HG02798 (cell line): Measurements from ENCODE around the gene CORO1A.
"Not testable (repeated sequence)": the region's sequence is repeated elsewhere in the genome, so short reads cannot be mapped to it uniquely, and the experiment has no call there.

Source experiments
- ATAC-seq: cut with Tn5 transposase; IDR thresholded peaks from one replicate; pipeline ENCODE4 v1.9.1; 2021; ENCODE audit warnings: mild to moderate bottlenecking; ENCODE audit not compliant: unreplicated experiment, poor library complexity

Gene CORO1A

DNA sequence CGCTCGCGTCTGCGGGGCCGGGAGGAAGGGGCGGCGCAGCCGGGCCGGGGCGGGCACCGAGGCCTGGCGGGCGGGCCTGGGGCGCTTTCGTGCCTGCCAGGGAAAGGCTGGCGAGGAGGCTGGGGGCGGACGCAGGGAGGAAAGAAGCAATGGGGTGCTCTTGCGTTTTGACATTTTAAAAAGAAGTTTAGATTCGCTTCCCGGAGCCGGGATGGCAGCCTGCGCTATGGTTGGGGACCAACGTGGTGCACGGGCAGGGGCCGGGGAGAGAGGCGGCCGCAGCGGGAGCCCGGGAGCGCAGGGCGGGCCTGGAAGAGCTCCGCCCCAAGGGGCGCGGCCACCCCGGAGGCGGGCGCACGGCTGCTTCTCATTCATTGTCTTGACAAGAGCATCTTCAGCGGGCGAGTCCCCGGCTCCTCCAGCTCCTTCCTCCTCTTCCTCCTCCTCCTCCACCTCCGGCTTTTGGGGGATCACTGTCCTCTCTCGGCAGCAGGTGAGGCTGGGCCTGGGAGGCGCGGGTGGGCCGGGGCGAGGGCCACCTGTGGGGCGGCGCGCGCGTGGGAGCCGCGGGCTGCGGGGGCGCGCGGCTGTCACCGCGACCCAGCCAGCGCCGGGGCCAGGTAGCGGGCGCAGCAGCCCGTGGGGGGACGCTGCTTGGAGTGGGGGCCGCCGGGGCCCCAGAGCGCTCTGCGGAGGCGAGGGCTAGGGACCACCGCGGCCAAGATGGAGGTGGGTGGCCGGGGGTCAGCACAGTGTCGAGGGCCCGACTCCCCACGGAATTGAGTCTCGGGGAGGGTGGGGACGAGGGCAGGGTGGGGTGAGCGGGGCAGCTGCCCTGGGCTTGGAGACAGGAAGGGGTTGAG is at the start of gene CORO1A:
CORO1A (plus strand) TSS at position 370 of the 863 bp plus-strand sequence. CDS start 1,608 bp downstream, outside the sequence.
- peak; percentile 67 for ATAC-seq

DNA sequence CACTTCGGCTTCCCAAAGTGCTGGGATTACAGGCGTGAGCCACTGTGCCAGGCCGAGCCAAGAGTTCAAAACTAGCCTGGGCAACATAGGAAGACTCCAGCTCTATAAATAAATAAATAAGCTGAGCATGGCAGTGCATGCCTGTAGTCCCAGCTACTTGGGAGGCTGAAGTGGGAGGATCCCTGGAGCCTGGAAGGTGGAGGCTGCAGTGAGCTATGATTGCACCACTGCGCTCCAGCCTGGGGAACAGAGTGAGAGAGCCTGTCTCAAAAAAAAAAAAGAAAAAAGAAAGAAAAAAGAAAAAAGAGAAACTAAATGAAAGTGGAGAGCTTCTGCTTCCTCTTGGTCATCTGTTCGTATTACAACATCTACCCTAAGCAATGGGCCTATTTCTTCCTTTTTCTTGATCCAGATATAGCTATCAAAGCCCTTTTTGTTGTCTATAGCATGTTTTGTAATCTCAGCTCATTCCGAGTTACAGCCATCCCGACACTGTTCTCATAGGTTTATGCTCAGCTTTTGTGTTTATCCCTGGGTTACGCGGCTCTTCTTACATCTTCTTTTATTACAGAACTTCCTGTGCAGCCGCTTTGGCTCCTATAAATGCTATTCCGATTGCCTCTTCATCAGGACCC is 46.3 kb upstream of the CORO1A start:
- no peak for ATAC-seq

DNA sequence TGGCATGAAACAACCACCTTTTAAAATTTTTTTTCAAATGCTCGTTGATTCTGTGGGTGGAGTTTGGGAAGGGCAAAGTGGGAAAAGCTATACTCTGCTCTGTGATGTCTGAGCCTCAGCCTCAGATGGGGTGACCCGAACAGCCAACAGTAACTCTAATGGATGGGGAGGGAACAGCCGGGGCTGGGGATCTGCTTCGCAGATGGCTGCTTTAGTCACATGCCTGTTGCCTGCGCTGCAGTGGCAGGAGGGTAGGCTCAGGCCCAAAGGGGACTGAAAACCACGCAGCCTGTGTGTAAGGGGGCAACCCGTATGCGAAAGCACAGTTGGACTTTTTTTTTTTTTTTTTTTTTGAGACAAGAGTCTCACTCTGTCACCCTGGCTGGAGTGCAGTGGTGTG is 45.5 kb upstream of the CORO1A start:
- no peak for ATAC-seq

DNA sequence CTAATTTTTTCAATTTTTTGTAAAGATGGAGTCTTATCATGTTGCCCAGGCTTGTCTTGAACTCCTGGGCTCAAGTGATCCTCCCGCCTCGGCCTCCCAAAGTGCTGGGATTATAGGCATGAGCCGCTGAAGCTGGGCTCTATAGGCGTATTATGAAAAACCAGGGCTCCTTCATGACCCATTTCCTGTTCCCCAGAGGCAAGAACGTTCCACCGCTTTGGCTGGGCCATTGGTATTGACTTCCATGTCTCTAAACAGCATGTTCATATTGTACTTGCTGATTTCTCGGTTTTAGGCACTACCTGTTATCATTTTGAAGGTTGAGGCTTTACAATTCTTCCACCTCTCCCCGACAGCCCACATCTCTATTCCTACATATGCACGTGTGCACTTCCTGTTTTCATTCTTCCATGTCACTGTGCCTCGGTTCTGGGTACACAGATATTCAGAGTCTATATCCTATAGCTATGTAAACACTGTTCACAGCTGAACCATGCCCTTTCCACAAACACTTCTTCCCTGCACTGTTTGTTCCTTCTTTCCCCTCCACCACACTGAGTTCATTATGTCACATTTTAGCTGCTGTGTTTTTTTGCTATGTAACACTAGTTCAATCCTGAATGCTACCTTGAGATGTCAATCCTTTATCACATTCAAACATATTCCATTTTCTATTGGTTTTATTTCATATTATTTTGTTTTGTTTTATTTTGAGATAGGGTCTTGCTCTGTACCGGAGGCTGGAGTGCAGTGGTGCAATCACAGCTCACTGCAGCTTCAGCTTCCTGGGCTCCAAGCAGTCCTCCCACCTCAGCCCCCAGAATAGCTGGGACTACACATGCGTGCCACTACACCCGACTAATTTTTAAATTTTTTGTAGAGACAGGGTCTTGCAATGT is 43.6 kb upstream of the CORO1A start:
- ATAC-seq = no peak

DNA sequence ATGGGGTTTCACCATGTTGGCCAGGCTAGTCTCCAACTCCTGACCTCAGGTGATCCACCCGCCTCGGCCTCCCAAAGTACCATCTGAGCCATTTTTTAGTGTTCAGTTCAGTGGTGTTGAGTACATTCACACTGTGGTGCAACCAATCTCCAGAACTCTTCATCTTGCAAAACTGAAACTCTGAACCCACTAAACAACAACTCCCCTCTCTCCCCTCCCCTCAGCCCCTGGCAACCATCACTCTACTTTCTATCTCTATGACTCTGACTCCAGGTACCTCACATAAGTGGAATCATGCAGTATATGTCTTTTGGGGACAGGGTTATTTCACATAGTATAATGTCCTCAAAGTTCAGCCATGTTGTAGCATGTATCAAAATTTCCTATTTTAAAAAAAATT is 41.7 kb upstream of the CORO1A start:
- ATAC-seq = no peak

DNA sequence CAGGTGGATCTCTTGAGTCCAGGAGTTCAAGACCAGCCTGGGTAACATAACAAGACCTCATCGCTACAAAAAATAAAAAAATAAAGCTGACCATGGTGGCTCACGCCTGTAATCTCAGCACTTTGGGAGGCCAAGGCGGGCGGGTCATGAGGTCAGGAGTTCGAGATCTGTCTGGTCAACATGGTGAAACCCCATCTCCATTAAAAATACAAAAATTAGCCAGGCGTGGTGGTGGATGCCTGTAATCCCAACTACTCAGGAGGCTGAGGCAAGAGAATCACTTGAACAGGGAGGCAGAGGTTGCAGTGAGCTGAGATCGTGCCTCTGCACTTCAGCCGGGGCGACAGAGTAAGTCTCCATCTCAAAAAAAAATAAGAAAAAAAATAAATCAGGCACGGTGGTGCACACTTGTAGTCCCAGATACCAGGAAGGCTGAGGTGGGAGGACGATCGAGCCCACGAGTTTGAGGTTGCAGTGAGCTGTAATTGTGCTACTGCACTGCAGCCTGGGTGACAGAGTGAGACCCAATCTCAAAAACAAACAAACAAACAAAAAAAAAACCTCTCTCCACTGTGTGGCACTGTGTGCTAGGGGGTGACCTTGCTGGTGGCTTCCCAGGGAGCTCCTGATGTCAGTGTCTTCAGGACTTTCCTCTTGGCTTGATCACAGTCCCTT is 40.6 kb upstream of the CORO1A start:
- ATAC-seq = no peak

DNA sequence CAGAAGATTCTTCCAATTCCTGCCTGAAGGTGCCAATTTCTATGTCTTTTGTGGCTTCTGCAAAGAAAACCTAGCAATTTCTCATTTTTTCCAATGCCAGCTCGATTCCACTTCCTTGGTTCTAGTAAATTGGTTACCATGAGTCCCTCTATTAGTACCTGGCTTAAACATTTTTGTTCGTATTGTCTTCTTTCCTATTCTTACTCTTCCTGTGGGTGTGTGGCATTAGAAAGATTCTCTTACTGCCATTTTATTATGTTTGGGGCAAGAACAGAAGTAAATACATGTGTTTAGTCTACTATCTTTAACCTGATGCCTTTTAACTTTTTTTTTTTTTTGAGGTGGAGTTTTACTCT is 40.1 kb upstream of the CORO1A start:
- ATAC-seq = no peak

DNA sequence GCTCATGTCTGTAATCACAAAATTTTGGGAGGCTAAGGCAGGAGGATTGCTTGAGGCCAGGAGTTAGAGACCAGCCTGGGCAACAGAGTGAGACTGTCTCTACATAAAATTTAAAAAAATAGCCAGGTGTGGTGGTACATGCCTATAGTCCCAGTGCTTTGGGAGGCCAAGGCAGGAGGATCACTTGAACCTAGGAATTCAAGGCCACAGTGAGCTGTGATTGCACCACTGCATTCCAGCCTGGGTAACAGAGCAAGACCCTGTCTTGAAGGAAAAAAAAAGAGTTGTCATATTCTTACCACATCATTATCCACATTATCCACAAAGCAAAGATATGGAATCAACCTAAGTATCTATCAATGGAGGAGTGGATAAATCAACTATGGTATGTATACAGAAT is 39.4 kb upstream of the CORO1A start:
- ATAC-seq = no peak

DNA sequence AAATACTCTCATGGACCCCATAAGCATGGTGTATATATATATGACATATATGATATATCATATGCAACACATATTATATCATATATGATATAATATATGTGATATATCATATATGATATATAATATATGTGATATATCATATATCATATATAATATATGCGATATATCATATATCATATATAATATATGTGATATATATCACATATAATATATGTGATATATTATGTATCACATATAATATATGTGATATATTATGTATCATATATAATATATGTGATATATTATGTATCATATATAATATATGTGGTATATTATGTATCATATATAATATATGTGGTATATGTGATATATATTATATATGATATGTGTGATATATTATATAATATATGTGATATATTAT is 38.5 kb upstream of the CORO1A start:
- ATAC-seq = no peak

DNA sequence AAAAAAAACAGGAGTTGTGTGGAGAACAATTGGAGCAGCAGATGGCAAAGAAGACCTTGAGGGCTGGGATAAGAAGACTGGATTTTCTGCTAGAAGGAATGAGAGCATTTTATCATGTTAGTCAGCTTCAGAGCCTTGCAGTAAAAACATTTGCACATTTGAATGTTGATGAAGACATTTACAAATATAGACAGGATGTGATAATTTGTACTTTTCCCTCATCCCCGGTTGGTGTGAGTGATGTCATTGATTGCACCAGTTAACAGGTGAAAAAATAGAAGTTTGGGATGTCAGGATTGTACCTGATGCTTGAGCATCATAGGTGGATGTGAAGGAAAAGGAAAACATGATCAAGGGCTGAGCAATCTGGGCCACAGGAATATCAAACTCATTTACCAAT is 37.7 kb upstream of the CORO1A start:
- ATAC-seq = no peak

DNA sequence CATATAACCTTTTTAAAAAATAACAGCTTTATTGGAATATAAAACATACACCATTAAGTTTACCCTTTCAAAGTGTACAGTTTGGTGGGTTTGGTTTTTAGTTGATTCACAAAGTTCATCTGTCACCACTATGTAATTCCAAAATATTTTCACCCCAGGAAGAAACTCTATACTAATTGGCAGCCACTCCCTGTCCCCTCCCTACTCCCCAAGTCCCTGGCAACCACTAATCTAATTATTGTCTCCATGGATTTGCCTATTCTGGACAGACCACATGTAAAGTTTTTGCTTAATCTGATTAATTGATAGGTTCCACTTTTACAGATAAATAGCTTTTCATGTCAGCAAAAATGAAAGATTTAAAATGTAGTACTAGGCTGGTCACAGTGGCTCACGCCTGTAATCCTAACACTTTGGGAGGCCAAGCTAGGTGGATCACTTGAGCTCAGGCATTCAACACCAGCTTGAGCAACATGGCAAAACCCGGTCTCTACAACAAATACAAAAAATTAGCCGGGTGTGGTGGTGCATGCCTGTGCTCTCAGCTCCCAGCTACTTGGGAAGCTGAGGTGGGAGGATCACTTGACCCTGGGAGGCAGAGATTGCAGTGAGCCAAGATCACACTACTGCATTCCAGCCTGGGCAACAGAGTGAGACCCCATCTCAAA is 35.4 kb upstream of the CORO1A start:
- no peak for ATAC-seq

DNA sequence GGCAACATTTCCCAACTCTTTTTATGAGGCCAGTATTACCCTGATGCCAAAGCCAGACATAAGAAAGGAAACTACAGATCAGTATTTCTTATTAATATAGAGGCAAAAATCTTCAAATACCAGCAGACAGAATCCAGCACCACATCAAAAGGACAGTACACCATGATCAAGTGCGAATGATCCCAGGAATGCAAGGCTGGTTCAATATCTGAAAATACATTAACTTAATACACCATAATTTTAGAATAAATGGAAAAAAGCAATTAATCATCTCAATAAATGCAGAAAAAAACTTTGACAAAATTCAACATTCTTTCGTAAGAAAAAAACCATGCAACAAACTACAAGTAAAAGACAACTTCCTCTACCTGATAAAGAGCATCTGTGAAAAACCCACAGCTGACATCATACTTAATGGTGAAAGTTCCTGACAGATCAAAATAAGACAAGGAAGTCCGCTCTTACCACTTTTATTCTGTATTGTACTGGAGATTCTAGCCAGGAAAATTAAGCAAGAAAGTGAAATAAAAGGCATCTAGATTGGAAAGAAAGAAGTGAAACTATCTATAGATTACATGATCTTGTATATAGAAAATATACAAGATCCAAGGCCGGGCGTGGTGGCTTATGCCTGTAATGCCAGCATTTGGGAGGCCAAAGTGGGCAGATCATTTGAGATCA is 34.0 kb upstream of the CORO1A start:
- no peak for ATAC-seq

DNA sequence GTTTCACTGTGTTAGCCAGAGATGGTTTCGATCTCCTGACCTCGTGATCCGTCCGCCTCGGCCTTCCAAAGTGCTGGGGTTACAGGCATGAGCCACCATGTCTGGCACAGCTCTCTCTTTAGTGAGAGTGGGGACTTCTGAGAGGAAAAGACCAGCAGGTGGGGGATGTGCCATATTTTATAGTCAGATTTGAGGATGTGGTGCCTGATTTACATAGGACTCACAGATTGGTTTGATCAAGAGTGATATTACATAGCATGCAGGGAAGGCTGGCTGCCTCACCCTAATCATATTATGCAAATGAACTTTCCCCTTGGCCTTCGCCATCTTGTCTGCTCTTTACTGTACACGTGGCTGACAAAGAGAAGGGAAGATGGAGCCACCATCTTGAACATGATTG is 32.3 kb upstream of the CORO1A start:
- ATAC-seq = no peak

DNA sequence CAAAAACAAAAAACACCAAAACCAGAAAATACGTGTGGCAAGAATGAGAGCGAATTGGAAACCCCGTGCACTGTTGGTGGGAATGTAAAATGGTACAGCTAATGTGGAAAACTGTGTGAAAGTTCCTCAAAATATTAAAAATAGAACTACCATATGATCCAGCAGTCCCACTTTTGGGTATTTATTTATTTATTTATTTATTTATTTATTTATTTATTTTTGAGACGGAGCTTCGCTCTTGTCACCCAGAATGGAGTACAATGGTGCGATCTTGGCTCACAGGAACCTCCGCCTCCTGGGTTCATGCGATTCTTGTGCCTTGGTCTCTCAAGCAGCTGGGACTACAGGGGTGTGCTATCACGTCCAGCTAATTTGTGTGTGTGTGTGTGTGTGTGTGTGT is 30.9 kb upstream of the CORO1A start:
- no peak for ATAC-seq

DNA sequence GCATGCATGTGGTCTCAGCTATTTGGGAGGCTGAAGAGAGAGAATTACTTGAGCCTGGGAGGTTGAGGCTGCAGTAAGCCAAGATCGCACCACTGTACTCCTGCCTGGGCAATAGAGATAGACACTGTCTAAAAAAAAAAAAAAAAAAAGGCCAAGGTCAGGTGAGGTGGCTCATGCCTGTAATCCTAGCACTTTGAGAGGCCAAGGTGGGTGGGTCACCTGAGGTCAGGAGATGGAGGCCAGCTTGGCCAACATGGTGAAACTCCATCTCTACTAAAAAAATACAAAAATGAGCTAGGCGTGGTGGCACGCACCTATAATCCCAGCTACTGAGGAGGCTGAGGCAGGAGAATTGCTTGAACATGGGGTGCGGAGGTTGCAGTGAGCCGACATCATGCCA is 28.2 kb upstream of the CORO1A start:
- no peak for ATAC-seq

DNA sequence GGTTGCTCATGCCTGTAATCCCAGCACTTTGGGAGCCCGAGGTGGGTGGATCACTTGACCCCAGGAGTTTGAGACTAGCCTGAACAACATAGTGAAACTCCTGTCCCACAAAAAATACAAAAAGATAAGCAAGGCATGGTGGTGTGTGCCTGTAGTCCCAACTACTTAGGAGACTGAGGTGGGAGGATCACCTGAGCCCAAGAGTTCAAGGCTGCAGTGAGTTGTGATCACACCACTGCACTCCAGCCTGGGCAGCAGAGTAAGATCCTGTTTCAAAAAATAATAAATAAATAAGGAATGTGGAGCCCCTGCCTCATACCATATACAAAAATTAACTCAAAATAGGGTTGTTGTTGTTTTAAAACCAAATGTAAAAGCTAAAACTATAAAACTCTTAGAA is 26.2 kb upstream of the CORO1A start:
- ATAC-seq = no peak

DNA sequence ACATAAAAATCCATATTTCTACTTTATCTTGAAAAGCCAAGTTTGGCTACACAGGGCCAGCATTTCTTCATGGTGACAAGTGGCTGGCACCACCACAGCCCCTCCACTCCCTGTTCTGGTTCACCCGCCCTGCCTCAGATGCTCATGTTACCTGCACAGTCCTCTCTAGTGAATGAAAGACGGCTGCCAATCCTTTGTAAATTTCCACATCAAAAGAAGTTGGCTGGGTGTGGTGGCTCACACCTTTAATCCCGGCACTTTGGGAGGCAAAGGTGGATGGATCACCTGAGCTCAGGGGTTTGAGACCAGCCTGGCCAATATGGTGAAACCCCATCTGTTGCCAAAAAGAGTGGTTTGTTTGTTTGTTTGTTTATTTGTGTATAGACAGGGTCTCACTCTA is 19.9 kb upstream of the CORO1A start:
- no peak for ATAC-seq

DNA sequence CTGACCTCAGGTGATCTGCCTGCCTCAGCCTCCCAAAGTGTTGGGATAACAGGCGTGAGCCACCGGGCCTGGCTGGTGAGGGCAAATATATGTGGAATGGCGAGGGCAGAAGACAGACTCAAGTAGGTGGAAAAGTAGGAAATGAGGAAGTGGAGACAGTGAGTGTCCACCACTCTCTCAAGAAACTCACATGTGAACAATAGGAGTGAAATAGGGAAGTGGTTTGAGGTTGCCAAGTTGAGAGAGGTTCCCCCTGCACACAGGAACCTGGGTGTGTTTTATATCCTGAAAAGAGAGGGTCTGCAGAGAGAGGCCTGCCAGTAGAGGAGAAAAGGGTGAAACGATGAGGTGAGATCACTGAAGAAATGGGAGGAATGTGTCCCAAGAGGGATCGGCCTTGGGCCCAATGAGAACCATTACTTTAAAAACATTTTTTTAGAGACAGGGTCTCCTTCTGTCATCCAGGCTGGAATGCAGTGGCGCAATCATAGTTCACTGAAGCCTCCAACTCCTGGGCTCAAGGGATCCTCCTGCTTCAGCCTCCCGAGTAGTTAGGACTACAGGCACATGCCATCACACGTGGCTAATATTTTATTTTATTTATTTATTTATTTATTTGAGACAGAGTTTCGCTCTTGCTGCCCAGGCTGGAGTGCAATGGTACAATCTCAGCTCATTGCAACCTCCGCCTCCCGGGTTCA is 17.1 kb upstream of the CORO1A start:
- ATAC-seq = no peak

DNA sequence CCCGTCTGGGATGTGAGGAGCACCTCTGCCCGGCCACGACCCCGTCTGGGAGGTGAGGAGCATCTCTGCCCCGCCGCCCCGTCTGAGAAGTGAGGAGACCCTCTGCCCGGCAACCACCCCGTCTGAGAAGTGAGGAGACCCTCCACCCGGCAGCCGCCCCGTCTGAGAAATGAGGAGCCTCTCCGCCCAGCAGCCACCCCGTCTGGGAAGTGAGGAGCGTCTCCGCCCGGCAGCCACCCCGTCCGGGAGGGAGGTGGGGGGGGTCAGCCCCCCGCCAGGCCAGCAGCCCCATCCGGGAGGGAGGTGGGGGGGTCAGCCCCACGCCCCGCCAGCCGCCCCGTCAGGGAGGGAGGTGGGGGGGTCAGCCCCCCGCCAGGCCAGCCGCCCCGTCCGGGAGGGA is 14.7 kb upstream of the CORO1A start:
- ATAC-seq = not testable (repeated sequence)
